ENCODE measurements around the gene HCAR3. TPM values are rescaled to one million over a fixed set of nuclear protein-coding genes. Genes with fewer than 3 reads are reported as not detected.

The HCAR3 gene
- total RNA-seq, 1 experiment from 2014 or later = not detected

GRCh38 chr12:122749569-122750332 is 33.1 kb upstream of the HCAR3 start (continued):
- TF ChIP-seq FOXP4 (CRISPR knock-in tag; IDR thresholded peaks at IDR 0.05) = no peak
- TF ChIP-seq ZNF512 (CRISPR knock-in tag; IDR thresholded peaks at IDR 0.05; ENCODE audit: borderline replicate concordance) = no peak

GRCh38 chr12:122747224-122748135 is 30.9 kb upstream of the HCAR3 start:
- no peak overlapping the region for H3K27ac Mint-ChIP-seq
- CTCF ChIA-PET = interaction anchor here (0.5 kb wide), 1 partner anchor 108 kb away, joined by 3 read pairs; no protein-coding TSS in a partner anchor
- TF ChIP-seq SP1 (CRISPR knock-in tag; conservative IDR thresholded peaks at IDR 0.05) (no peak), ZBTB21 (CRISPR knock-in tag; IDR thresholded peaks at IDR 0.05; ENCODE audit: borderline replicate concordance) (no peak), RORB (CRISPR knock-in tag; IDR thresholded peaks at IDR 0.05) (no peak), GABPB1 (CRISPR knock-in tag; IDR thresholded peaks at IDR 0.05) (no peak), ZNF121 (CRISPR knock-in tag; IDR thresholded peaks at IDR 0.05) (no peak), RELA (CRISPR knock-in tag; IDR thresholded peaks at IDR 0.05; ENCODE audit: borderline replicate concordance) (no peak), ZMAT4 (CRISPR knock-in tag; IDR thresholded peaks at IDR 0.05) (no peak), PRRX2 (CRISPR knock-in tag; IDR thresholded peaks at IDR 0.05) (no peak), ZNF423 (CRISPR knock-in tag; IDR thresholded peaks at IDR 0.05) (no peak), PREB (CRISPR knock-in tag; IDR thresholded peaks at IDR 0.05; ENCODE audit: borderline replicate concordance) (no peak)
- H3K4me1 Mint-ChIP-seq = peaks cover 25% of the 10 kb centered on the region
- POLR2A ChIA-PET = no interaction called here
- H3K36me3 Mint-ChIP-seq = 0 out of 2 replicates have a peak, but pooled peaks cover 2% of the 10 kb centered on the region
- H3K9me3 Mint-ChIP-seq = peaks cover 8% of the 10 kb centered on the region
- no peak overlapping the region for H3K4me3 Mint-ChIP-seq
- ATAC-seq (no peak), DNase-seq (ENCODE audit: low spot score) (no peak)
- peaks cover 3% of the 10 kb centered on the region; the same call in 1 of the 2 replicates for H3K27me3 Mint-ChIP-seq (ENCODE audit: low read depth)

- H3K9me3 Mint-ChIP-seq = peaks cover 4% of the 10 kb centered on the region
- POLR2A ChIA-PET = no interaction called here
- no peak for ATAC-seq
- H3K27ac Mint-ChIP-seq = no peak overlapping the region
- no peak overlapping the region for H3K4me3 Mint-ChIP-seq
- peaks cover 3% of the 10 kb centered on the region; the same call in 1 of the 2 replicates for H3K27me3 Mint-ChIP-seq (ENCODE audit: low read depth)
- DNase-seq (ENCODE audit: low spot score) = no peak
- no peaks in the 10 kb centered on the region for H3K36me3 Mint-ChIP-seq
- CTCF ChIA-PET = no interaction called here
- H3K4me1 Mint-ChIP-seq = no peaks in the 10 kb centered on the region
- TF ChIP-seq GTF2I (CRISPR knock-in tag; conservative IDR thresholded peaks at IDR 0.05) (no peak), FOXK1 (CRISPR knock-in tag; IDR thresholded peaks at IDR 0.05) (no peak), E2F1 (CRISPR knock-in tag; IDR thresholded peaks at IDR 0.05) (no peak)
Measured at GRCh38 chr12:122743895-122744525, 27.4 kb upstream of the HCAR3 start.

All from WTC11 (cell line).